NCI-H1694 treated with DMSO at 0.1 percent for 48 hours (cell line): ENCODE data around the gene NUP210.

Source experiments
- DNase-seq: peaks from one replicate; lab custom pipeline; 2025; lab: John Stamatoyannopoulos, UW

NUP210 gene

DNA sequence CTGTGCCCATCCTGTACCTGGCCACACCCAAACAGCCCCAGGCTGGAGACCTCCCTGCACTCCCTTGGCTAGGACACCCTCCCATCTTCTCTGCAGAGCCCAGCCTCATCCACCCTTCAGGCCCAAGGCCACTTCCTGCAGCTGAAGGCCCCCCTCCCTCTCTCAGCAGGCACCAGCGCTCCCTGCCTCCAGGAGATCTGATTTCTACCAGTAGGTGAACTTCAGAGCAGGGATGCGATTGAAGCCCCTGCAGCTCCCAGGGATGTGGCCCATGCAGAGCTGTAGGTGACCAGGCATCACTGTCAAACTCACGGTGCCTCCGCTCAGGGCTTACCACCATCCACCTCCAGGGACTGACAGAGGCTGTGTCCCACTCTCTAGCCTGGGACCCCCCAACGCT lies 96.3 kb downstream of the NUP210 start:
- no peak for DNase-seq

GRCh38 chr3:13322324-13322723 lies 97.8 kb downstream of the NUP210 start:
- no peak for DNase-seq

- no peak for DNase-seq
These were observed 100.4 kb downstream of the NUP210 start for GRCh38 chr3:13319564-13320220.

DNA sequence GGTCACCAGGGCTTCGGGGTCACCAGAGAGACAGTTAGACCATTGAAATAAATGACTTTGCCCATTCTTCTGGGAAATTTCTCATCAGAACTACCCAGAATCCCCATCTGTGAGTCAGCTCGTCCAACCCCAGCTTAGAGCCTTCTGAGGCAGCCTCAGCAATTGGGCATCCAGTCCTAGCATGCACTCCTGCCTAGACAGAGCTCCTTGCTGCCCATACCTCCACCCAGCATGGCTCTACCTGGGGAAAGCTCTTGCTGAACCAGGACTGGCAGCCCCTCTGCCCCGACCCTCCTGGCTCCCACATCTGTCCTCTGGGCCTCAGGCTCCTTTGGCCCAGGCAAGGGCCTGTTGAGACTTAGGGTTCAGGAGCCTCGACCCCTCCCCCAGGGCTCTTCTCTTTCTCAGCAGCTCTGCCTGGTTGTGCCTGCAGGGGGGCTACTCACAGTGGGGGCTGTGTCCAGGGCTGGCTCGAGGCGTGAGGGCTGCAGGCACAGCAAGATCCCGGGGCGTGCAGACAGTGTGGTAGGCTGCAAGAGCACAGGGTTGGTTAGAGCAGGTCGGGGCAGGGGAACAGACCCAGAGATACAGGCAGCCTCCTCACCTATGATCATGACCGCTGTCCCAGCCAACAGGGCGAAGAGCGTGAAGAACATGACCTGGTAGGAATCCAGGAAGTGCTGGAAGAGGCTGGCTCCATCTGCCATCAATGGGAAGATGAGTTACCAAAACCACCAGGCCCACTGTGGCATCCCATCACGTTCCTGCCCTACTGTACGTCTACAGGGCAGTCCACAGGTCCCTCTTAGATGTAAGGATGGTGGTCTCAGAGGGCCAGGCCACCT lies 101.3 kb downstream of the NUP210 start:
- DNase-seq = no peak

- no peak for DNase-seq
These were observed 102.4 kb downstream of the NUP210 start for GRCh38 chr3:13317596-13318320.

DNA sequence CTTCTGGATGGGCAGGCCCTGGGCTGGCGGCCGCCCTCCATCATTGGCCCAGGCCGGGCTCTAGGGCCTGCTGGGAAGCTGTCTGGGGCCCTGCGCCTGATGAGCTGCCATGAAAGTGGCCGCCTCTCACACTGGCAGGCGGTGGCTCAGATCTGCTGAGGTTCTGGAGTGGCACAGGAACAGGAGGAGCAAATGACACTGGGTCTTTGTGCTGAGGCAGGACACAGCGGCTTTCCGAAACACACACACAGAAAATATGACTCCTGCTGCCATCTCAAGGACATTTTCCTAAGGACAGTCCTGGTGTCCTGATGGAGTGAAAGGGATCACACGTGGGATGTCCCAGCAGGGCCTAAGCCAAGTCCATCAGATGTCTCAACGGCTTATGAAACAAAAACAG lies 103.5 kb downstream of the NUP210 start:
- DNase-seq = no peak

DNA sequence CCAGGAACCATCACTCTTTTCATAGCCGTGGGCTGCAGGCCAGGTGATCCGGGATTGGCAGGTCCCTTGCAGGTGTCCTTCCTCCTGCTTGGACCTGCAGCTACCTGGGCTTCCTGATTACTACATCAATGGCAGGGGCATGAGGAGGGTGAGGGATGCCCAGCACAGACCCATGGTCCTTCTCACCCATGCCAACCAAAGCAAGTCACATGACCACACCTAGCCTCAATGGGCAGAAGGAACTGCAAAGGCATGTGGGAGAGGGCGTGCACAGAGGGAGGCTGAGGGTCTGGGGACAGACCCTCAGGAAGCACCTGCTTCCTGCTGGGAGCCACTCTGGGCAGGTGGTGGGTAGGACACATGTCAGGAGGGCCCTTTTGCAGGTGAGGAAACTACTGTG lies 105.2 kb downstream of the NUP210 start:
- DNase-seq = no peak

GRCh38 chr3:13313813-13314212 lies 106.3 kb downstream of the NUP210 start:
- DNase-seq = no peak

GRCh38 chr3:13309004-13309403 lies 111.1 kb downstream of the NUP210 start:
- no peak for DNase-seq

DNA sequence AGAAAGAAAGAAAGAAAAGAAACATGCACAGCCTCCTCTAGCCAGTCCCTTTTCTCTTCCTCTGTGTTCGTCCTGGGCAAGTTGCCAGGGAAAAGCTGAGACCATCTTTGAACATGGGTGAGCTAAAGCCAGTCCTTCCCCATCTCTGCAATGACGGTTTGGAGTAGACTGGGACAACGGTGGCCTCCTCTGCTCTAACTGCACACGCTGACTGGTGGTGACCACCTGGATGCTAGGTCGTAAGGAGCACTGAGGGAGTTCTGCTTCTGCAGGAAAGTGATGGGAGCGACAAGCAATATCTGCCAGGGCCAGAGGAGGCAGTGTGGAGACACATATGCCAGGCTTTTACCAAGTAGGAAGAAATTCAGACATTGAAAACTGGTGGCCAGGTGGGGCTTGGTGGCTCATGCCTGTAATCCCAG lies 111.7 kb downstream of the NUP210 start:
- DNase-seq = peak; percentile 37

GRCh38 chr3:13307041-13307440 lies 113.1 kb downstream of the NUP210 start:
- no peak for DNase-seq

- DNase-seq = no peak
These were observed 114.5 kb downstream of the NUP210 start for GRCh38 chr3:13305623-13306022.

DNA sequence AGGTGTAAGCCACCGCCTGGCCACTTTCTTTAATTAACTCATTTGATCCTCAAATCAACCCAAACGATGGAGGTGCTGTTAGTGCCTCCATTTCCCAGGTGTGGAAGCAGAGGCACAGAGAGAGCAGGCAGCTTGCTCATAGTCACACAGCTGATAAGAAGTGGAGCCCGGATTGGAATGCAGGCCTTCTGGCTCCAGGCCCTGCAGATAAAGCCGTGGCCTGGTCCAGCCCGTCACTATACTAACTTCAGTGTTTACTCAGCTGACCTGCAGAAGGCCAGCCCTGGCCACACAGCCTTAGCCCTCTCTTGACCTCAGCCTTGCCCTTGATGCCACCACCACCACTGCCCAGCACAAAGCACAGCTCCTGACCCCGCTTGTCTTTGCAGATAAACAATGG lies 116.7 kb downstream of the NUP210 start:
- DNase-seq = no peak

- DNase-seq = no peak
These were observed 118.7 kb downstream of the NUP210 start for GRCh38 chr3:13301286-13301987.

DNA sequence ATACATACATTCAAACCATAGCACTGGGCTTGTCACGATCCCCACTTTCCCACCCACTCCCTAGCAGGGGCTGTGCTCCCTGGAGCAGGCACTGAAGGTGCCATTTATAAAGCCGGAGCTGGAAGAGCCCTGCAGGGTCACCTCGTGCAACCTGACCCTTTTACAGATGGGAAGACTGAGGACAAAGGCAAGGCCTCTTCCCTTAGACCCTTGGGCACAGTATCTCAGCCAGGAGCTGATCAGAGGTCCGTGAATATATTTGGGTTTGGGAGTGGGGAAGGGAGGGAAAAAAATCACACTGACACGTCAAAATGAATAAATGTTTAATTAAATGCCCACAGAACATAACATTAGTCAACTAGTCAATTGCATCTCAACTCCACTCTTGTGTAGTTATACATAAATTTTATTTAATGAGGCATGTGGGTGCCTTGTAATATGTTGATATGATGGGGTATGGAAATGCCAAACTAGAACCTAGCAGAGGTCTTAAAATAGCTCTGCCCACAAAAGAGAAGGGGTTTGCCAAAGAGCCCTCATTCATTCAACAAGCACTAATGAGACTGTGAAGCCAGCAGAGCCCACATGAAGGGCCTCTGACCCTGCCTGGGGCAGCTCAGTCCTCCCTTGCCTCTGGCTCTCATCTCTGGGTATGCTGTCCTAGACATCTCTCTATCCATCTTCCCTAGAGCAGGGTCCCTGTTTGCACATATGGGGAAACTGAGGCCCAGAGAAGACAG lies 119.4 kb downstream of the NUP210 start:
- DNase-seq = no peak

- no peak for DNase-seq
These were observed 120.5 kb downstream of the NUP210 start for GRCh38 chr3:13299531-13300155.

DNA sequence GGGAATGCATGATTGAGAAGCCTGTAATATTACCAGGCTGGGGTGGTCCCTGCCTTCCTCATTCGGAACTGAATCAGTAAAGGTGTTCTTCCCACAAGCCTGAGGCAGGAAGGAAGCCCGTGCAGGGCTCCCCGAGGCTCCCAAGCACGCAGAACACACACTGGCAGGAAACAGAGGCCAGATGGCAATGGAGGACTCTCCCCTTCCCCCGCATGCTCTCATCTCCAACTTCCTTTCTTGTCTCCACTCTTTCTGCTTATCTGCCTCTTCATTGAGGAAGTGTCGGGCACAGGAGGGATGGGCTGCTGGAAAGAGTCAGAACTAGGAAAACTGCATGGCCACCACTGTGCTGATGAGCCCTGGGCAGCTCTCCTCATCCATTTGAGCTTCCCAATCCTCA lies 123.5 kb downstream of the NUP210 start:
- no peak for DNase-seq

DNA sequence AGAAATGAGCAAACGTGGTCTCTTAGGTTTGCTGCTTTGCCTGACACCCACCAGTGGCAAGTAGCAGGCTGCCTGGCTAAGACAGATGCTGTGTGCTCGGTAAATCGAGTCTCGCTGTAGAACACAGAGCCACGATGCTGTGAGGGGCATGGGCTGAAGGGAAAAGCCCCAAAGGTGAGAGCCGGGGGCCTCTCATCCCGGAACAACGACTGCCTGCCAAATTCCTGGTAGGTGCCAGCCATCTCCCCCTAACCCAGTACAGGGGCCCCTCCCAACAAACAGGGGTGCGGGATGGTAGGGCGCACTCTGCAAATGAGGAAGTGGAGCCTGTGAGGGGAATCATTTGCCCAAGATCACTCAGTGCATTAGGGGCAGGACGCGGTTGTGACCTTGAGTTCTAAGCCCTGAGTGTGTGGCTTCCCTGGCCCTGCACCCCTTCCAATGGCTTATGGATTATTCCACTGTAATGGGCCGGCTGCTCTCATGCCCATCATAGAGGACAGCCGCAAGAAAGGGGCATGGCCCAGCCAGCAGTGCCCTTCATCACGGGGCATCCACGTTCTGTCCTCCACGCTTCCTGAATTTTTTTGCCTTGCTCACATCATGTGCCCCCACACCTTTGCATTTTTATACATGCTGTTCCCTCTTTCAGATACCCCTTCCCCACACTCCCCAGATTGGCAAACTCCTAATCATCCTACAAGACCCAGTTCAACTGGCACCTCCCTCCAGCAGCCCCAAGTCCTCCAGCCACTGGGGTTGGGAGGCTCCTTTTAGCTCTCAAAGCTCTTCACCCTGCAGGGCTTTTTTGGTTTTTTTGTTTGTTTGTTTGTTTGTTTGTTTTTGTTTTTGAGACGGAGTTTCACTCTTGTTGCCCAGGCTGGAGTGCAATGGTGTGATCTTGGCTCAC lies 125.4 kb downstream of the NUP210 start:
- DNase-seq = no peak

DNA sequence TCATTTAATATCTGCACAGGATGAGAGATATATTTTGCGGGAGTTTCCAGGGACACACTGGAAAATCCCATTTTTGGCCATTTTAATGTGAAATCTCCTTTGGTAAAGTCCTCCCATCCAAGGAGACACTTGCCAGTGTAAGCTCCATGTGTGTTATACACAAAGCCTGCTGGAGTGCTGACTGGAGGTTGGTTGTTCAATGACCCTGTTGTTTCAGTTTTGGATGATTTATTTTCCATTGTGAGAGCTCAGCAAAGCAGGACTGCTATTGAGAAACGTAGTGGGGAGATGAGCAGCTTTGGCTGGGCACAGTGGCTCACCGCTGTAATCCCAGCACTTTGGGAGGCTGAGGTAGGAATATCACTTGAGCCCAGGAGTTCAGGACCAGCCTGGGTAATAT lies 127.7 kb downstream of the NUP210 start:
- DNase-seq = no peak

- no peak for DNase-seq
These were observed 129.2 kb downstream of the NUP210 start for GRCh38 chr3:13290941-13291340.
